SU-DHL-6 (cell line): ENCODE data around the gene FOXK2.

Source experiments
- CTCF ChIP-seq: fragments of 200-600 bp; sonication (generic); IDR thresholded peaks from one replicate; pipeline ENCODE4 v1.5.1; 2017; ENCODE audit warnings: antibody characterized with exemption, mild to moderate bottlenecking, low read length, moderate library complexity; ENCODE audit not compliant: insufficient read depth, poor library complexity, severe bottlenecking
- EZH2phosphoT487 ChIP-seq: fragments of 200-600 bp; sonication (generic), shearing (Covaris generic); conservative IDR thresholded peaks from 2 replicates; pipeline ENCODE4 v1.6.1; 2018; ENCODE audit warnings: mild to moderate bottlenecking, antibody characterized with exemption, low read length, moderate library complexity, mixed read lengths

DNA sequence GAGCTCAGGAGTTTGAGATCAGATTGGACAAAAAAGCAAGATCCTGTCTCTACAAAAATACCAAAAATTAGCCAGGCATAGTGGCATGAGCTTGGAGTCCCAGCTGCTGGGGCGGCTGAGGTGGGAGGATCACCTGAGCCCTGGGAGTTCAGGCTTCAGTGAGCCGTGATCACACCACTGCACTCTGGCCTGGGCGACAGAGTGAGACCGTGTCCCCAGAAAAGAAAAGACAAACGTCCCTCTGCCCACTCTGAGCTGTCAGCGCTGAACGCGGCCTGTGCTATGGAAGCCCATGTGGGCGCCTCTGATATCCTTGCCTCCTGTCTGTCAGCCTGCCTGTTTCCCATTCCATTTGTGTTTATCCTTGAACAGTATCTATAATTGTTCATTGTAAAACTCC lies 50.7 kb downstream of the FOXK2 start:
- TF ChIP-seq CTCF (no peak), EZH2phosphoT487 (no peak)
